ENCODE data around the gene FILIP1.

FILIP1 gene

GRCh38 chr6:75493400-75494064, at the start of gene FILIP1:
TSS of gene FILIP1 (minus strand) at chr6:75493800. CDS start at chr6:75414972, 78,828 bp downstream.
- no peak for DNase-seq

GRCh38 chr6:75543311-75543710, 49.7 kb upstream of the FILIP1 start:
- DNase-seq, result no peak

GRCh38 chr6:75539136-75539535, 45.5 kb upstream of the FILIP1 start:
- DNase-seq, result no peak

- no peak for DNase-seq
These were observed 38.9 kb upstream of the FILIP1 start for GRCh38 chr6:75532521-75532920.

GRCh38 chr6:75531174-75531573, 37.6 kb upstream of the FILIP1 start:
- no peak for DNase-seq

- DNase-seq, result no peak
These were observed 37.1 kb upstream of the FILIP1 start for GRCh38 chr6:75530696-75531095.

- no peak for DNase-seq
These were observed 34.8 kb upstream of the FILIP1 start for GRCh38 chr6:75528423-75528822.

- peak; percentile 11 for DNase-seq
These were observed 33.0 kb upstream of the FILIP1 start for GRCh38 chr6:75526502-75527127.

- no peak for DNase-seq
These were observed 32.1 kb upstream of the FILIP1 start for GRCh38 chr6:75525682-75526081.

GRCh38 chr6:75524322-75524972, 30.8 kb upstream of the FILIP1 start:
- peak; percentile 9 for DNase-seq

- no peak for DNase-seq
These were observed 23.2 kb upstream of the FILIP1 start for GRCh38 chr6:75516757-75517156.

GRCh38 chr6:75512591-75512990, 19.0 kb upstream of the FILIP1 start:
- DNase-seq, result no peak

GRCh38 chr6:75505424-75505823, 11.8 kb upstream of the FILIP1 start:
- no peak for DNase-seq

- DNase-seq, result no peak
These were observed 11.0 kb upstream of the FILIP1 start for GRCh38 chr6:75504465-75505222.

GRCh38 chr6:75503291-75503690, 9.7 kb upstream of the FILIP1 start:
- DNase-seq, result no peak

- DNase-seq, result no peak
These were observed 9.3 kb upstream of the FILIP1 start for GRCh38 chr6:75502884-75503283.

- no peak for DNase-seq
These were observed 8.2 kb upstream of the FILIP1 start for GRCh38 chr6:75501756-75502155.

- DNase-seq, result no peak
These were observed 6.0 kb upstream of the FILIP1 start for GRCh38 chr6:75499640-75500039.

- no peak for DNase-seq
These were observed 5.3 kb upstream of the FILIP1 start for GRCh38 chr6:75498862-75499261.

- DNase-seq, result no peak
These were observed 4.4 kb upstream of the FILIP1 start for GRCh38 chr6:75497994-75498393.

- no peak for DNase-seq
These were observed 1.4 kb upstream of the FILIP1 start for GRCh38 chr6:75495011-75495410.

- no peak for DNase-seq
These were observed 690 bp upstream of the FILIP1 start for GRCh38 chr6:75494290-75494689.

GRCh38 chr6:75492386-75493153, 1.0 kb downstream of the FILIP1 start:
- DNase-seq, result no peak
